ENCODE measurements around the gene GLI3.

GLI3 gene

GRCh38 chr7:41971640-41972187, 265.3 kb downstream of the GLI3 start:
- DNase-seq (ENCODE audit: low read depth): no peak

GRCh38 chr7:41970941-41971340, 266.1 kb downstream of the GLI3 start:
- DNase-seq (ENCODE audit: low read depth): no peak

- DNase-seq (ENCODE audit: low read depth): peak; percentile 55
Observed at GRCh38 chr7:41969561-41970105, 267.4 kb downstream of the GLI3 start.

- peak; percentile 81 for DNase-seq (ENCODE audit: low read depth)
Observed at GRCh38 chr7:41967156-41967555, 269.9 kb downstream of the GLI3 start.

GRCh38 chr7:41965951-41966505, 271.0 kb downstream of the GLI3 start:
- DNase-seq (ENCODE audit: low read depth): no peak

GRCh38 chr7:41964849-41965745, 271.9 kb downstream of the GLI3 start:
- no peak for DNase-seq (ENCODE audit: low read depth)

- no peak for DNase-seq (ENCODE audit: low read depth)
Observed at GRCh38 chr7:41964183-41964753, 272.7 kb downstream of the GLI3 start.

- DNase-seq (ENCODE audit: low read depth): no peak
Observed at GRCh38 chr7:41956705-41957104, 280.3 kb downstream of the GLI3 start.

- peak; percentile 99 for DNase-seq (ENCODE audit: low read depth)
Observed at GRCh38 chr7:41955893-41956675, 280.9 kb downstream of the GLI3 start.

- no peak for DNase-seq (ENCODE audit: low read depth)
Observed at GRCh38 chr7:41955451-41955850, 281.6 kb downstream of the GLI3 start.

GRCh38 chr7:41954976-41955375, 282.0 kb downstream of the GLI3 start:
- DNase-seq (ENCODE audit: low read depth): no peak

- no peak for DNase-seq (ENCODE audit: low read depth)
Observed at GRCh38 chr7:41948503-41948902, 288.5 kb downstream of the GLI3 start.

GRCh38 chr7:41943094-41943577, 293.9 kb downstream of the GLI3 start:
- DNase-seq (ENCODE audit: low read depth): peak; percentile 56

- DNase-seq (ENCODE audit: low read depth): peak; percentile 46
Observed at GRCh38 chr7:41942468-41943093, 294.4 kb downstream of the GLI3 start.

- peak; percentile 58 for DNase-seq (ENCODE audit: low read depth)
Observed at GRCh38 chr7:41940760-41941343, 296.2 kb downstream of the GLI3 start.

GRCh38 chr7:41938371-41938770, 298.6 kb downstream of the GLI3 start:
- DNase-seq (ENCODE audit: low read depth): no peak

- DNase-seq (ENCODE audit: low read depth): no peak
Observed at GRCh38 chr7:41933427-41933826, 303.6 kb downstream of the GLI3 start.

GRCh38 chr7:41931263-41931646, 305.8 kb downstream of the GLI3 start:
- no peak for DNase-seq (ENCODE audit: low read depth)

GRCh38 chr7:41930538-41931262, 306.3 kb downstream of the GLI3 start:
- DNase-seq (ENCODE audit: low read depth): no peak

GRCh38 chr7:41928781-41929180, 308.2 kb downstream of the GLI3 start:
- no peak for DNase-seq (ENCODE audit: low read depth)
